GM18873 (cell line): Measurements from ENCODE around the gene MGA.
A peak's percentile ranks its signal among the peaks of the same experiment; 100 is the strongest.
"Not testable (repeated sequence)": the region's sequence is repeated elsewhere in the genome, so short reads cannot be mapped to it uniquely, and the experiment has no call there.

ENCODE experiments used
- ATAC-seq: cut with Tn5 transposase; IDR thresholded peaks from one replicate; pipeline ENCODE4 v1.9.1; 2021; ENCODE audit warnings: mild to moderate bottlenecking, moderate library complexity, moderate number of reproducible peaks; ENCODE audit not compliant: unreplicated experiment, low FRiP score

MGA gene

GRCh38 chr15:41703120-41703519 lies 42.9 kb downstream of the MGA start:
- ATAC-seq: no peak

- ATAC-seq: no peak
Measured at GRCh38 chr15:41713047-41713446, 52.8 kb downstream of the MGA start.

- ATAC-seq: no peak
Measured at GRCh38 chr15:41714291-41714690, 54.1 kb downstream of the MGA start.

DNA sequence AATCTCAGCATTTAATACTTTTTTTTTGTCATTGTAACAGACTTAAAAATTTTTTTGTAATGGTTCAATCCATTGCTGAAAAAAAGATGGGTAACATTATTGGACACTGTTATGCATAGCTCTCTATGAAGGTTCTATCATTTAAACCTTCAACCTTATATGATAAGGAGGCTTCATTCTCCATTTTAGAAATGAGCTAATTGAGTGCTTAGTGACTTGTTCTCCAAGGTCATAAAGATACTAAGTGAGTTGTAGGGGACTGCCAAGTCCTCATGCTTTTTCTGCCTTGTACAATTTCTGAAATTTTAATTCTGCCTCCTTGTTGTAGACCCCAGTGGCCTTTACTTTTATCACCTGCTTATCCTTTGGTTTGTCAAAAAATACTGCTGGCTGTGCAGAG lies 56.7 kb downstream of the MGA start:
- ATAC-seq: no peak

GRCh38 chr15:41727143-41727542 lies 66.9 kb downstream of the MGA start:
- no peak for ATAC-seq

GRCh38 chr15:41728061-41728460 lies 67.9 kb downstream of the MGA start:
- ATAC-seq: not testable (repeated sequence)

DNA sequence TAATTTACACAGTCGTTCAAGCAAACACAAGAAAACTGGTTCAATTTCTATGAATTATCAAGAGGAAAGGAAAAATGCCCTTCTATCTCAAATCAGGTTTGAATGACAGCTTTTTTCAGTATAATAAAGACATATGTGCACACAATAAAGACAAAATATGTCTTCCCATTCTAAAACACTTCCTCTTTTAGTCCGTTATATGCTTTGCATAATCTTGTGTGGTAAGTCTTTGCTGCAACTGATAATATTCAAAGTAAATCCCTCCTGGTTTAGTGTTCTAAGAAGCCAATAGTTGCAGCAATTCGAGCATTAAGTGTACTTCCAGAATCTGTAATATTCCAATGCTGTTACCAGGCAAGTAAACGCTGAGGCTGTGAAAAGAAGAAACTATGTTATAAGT lies 70.3 kb downstream of the MGA start:
- ATAC-seq: no peak

- no peak for ATAC-seq
Measured at GRCh38 chr15:41732483-41732882, 72.3 kb downstream of the MGA start.

- no peak for ATAC-seq
Measured at GRCh38 chr15:41734079-41734478, 73.9 kb downstream of the MGA start.

DNA sequence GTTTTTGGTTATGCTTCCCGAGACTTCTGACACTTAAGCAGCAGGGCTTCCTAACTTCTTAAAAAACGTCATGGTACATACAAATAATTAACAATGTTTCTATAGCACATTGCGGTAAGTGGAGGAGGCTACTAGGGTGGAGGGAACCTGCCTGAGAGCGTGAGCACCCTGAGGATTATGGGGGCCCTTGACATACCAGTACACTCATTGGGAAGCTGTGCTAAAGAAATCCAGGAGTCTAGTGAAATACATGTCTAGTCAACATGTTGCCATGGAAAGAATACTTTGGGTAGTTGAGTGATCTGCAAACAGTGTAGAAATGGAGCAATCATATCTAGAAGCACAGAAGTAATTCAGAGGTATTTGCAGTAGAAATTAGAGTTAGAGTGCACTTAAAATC lies 74.8 kb downstream of the MGA start:
- no peak for ATAC-seq

DNA sequence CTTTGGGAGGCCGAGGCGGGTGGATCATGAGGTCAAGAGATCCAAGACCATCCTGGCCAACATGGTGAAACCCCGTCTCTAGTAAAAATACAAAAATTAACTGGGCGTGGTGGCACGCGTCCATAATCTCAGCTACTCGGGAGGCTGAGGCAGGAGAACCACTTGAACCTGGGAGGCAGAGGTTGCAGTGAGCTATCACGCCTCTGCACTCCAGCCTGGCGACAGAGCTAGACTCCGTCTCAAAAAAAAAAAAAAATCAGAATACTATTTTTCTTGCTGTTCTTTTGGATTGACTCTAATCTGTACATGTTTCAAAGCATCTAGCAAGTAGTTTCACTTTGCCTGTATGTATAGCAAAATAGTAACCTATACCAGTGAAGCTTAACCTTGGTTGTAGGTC lies 75.3 kb downstream of the MGA start:
- not testable (repeated sequence) for ATAC-seq

DNA sequence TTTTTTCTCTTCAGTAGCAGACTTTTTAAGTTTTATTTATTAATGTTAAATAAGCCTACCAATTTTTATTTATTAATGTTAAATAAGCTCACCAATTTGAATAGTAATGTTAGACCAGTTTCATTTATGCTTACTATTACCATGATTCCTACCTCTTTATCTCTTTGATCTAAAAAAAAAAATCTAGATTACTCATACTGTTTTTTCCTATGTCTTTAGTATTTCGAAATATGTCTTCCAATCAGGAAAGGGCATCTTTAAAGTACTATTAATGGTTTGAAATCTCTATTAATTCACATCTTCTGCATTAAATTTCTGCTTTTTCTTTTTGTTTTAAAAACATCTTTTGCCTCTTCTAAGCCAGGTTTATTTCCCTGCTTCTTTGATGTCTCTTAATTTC lies 86.6 kb downstream of the MGA start:
- ATAC-seq: no peak

GRCh38 chr15:41756198-41756597 lies 96.0 kb downstream of the MGA start:
- no peak for ATAC-seq

GRCh38 chr15:41772720-41773331 lies 112.6 kb downstream of the MGA start:
- ATAC-seq: no peak

GRCh38 chr15:41773332-41773728 lies 113.1 kb downstream of the MGA start:
- no peak for ATAC-seq

- no peak for ATAC-seq
Measured at GRCh38 chr15:41773729-41774061, 113.5 kb downstream of the MGA start.

GRCh38 chr15:41774062-41774881 lies 114.1 kb downstream of the MGA start, which contains the start of gene MAPKBP1:
TSS of gene MAPKBP1 (plus strand) at chr15:41774484. CDS start at chr15:41775276, 792 bp downstream.
- peak; percentile 79 for ATAC-seq

DNA sequence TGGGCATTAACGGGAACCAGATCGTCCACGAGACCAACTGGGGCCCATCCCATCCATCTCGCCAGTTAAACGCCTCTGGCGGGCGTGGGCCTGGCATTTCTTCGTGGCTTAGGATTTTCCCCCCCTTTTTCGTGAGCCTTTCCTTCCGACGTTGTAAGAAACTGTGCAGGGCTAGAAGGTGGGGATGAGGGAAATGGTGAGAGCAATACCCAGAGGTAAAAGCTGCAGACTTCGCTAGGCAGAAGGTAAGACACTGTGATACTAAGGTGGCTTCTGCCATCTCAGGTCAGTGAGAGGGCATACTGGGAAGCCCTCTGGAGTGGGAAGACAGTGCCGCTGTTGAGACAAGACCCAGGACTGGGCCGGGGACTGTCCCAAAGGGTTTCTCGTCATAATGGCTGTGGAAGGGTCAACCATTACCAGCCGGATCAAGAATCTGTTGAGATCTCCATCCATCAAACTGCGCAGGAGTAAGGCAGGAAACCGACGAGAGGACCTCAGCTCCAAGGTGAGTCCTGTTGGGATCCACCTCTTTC lies 114.7 kb downstream of the MGA start:
- no peak for ATAC-seq

DNA sequence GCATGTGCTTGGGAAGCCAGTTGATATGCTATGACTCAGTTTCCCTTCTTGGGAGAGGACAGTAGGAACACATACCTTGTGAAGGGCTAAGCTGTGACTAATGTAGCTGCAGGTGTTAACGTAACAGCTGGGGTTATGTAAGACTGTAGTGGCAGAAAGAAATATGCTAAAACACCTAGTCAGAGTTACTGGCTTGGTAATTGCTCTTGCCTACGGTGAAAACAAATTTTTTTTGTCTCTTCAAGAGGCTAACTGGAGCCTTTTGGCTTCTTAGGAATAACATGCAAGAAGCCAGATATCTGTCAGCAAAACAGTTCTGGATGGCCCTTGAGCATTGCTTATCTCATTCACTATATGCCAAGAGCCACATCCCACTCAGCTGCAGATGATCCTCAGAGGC lies 115.4 kb downstream of the MGA start:
- ATAC-seq: no peak

DNA sequence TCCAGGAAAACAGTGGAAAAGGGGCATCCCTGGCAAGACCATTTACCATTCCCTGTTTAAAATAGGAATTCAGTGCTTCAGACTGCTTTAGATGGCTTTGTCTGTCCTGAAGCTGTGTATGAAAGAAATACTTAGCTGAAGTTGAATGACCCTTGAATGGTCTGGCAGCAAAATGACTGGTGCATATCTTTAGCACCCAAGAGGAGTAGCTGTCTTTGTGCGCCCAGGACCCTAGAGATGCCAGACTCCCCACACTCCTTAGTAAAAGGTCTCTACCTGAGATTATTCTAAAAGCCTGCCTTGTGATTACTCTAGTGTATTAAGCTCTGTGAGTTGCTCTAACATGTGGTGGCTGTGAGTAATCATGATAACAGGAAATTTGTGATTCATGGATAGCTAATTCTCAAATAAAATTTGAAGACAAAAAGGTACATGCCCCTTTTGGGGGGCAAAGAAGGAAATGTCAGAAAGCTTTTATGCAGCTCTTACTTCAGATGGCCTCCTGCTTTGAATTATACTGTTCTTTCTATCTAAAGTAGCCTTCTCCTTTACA lies 117.3 kb downstream of the MGA start:
- no peak for ATAC-seq

DNA sequence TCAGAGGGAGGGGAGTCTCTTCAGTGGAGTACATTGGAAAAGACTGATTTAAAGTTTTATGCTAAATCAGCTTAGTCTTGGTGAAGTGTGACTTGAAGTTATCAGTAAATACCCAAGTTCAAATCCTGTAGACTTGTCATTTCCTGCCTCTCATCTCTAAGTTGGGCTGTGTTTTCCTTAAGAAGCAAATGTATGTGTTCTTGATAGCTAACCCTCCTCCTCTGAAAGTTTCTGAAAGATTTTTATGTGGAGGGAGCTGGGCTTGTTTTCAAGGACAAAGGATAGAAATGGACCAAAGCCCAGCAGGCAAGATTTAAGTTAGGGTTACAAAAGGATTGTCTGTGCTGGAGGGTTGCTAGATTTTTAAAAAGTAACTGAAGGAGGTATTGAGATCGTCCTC lies 118.3 kb downstream of the MGA start:
- no peak for ATAC-seq
